ENCODE measurements around the gene SCGB1D2.

Gene SCGB1D2

GRCh38 chr11:62264004-62264403 is 22.0 kb downstream of the SCGB1D2 start:
- DNase-seq, result no peak

DNA sequence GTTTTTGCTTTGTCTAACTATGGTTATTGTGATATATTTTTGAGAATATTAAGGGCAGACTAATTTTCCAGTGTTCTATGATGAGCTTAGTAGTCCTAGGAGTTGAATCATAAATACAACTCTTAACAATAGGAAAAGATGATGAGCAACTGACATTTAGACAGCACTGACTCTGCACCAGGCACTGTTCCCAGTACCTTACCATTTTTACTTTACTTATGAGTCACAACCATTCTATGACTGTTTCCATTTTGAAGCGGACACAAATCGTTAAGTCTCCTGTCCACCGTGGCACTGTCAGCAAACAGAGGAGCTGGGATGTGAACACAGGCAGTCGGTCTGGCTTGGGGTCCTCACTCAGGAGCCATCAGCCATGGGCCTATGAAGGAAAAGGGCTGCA is 24.5 kb downstream of the SCGB1D2 start:
- no peak for DNase-seq

GRCh38 chr11:62267050-62267449 is 25.0 kb downstream of the SCGB1D2 start:
- no peak for DNase-seq

GRCh38 chr11:62267576-62267975 is 25.5 kb downstream of the SCGB1D2 start:
- DNase-seq, result no peak

- no peak for DNase-seq
Measured at GRCh38 chr11:62269654-62270278, 27.7 kb downstream of the SCGB1D2 start, which contains the start of gene SCGB2A2. SCGB2A2 (plus strand) TSS chr11:62270158; CDS start chr11:62270217, 59 bp downstream.

- no peak for DNase-seq
Measured at GRCh38 chr11:62273284-62273683, 31.2 kb downstream of the SCGB1D2 start.

GRCh38 chr11:62273789-62274275 is 31.8 kb downstream of the SCGB1D2 start:
- DNase-seq, result no peak

DNA sequence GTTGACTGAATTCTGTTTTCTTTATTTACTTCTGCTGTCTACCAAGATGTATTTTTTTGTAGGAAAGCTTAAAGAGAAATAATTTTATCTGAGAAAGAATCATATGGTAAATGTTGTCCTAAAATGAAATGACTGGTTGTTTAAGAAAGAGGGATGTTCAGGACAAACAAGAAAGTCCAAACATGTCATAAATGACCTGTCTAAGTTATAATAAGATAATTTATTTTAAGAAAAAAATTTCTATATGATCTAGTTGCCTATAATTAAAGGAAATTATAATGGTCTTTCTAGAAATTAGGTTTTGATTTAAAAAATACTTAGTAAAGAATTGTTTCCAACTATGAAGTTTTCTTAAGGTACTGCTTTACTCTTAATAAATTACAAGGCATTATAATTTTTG is 38.4 kb downstream of the SCGB1D2 start:
- no peak for DNase-seq
